Measurements from ENCODE around the gene SH3GLB1. TPM values are rescaled to one million over a fixed set of nuclear protein-coding genes. Genes with fewer than 3 reads are reported as not detected.
"Not testable (repeated sequence)": the region's sequence is repeated elsewhere in the genome, so short reads cannot be mapped to it uniquely, and the experiment has no call there.

Gene SH3GLB1
- 56.1 TPM for total RNA-seq (ENCODE audit: insufficient read depth, low replicate concordance)

DNA sequence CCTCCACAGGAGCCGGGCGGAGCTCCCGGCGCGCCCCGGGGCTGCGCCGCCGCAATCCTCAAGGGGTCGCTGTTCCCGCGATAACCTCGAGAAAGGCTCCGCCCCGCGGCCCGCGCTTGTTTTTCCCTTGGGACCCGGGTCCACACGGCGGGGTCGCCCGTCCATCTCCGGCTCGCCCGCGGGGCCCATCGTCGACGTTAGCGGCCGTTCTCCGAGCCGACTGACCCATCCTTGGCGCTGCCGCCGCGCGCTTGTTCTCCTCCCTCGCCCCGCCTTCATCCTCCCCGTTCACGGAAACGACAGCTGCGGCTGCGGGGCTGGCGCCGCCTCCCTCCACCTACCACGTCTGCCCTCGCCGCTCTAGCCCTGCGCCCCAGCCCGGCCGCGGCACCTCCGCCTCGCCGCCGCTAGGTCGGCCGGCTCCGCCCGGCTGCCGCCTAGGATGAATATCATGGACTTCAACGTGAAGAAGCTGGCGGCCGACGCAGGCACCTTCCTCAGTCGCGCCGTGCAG is at the start of gene SH3GLB1:
SH3GLB1 (plus strand) TSS at position 119 of the 514 bp plus-strand sequence; CDS start at position 443, 324 bp downstream.
- peak; percentile 93 for DNase-seq (ENCODE audit: low spot score)

DNA sequence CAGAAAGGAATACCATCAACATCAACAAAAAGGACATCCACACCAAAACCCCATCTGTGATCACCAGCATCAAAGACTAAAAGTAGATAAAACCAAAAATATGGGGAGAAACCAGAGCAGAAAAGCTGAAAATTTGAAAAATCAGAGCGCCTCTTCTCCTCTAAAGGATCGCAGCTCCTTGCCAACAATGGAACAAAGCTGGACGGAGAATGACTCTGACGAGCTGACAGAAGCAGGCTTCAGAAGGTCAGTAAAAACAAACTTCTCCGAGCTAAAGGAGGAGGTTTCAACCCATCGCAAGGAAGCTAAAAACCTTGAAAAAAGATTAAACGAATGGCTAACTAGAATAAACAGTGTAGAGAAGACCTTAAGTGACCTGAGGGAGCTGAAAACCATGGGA is 46.0 kb upstream of the SH3GLB1 start:
- not testable (repeated sequence) for DNase-seq (ENCODE audit: low spot score)

- no peak for DNase-seq (ENCODE audit: low spot score)
Observed at GRCh38 chr1:86666368-86666767, 38.0 kb upstream of the SH3GLB1 start.

DNA sequence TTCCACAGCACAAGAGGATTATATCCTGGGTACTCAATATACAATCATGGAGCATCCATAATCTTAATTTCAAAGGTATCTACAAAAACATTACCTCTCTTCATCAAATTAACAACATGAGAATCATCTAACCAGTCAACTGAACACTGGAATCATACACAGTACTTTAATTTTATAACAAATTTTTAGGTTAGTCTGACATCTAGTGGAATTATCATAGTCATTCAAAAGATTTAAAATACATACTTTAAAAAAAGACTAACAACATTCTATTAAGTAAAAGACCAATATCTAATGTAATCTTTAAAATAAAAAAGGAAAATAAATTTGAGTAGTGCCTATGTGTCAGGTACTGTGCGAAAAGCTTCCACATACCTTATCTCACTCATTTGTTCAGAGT is 16.8 kb upstream of the SH3GLB1 start:
- peak; percentile 29 for DNase-seq (ENCODE audit: low spot score)

DNA sequence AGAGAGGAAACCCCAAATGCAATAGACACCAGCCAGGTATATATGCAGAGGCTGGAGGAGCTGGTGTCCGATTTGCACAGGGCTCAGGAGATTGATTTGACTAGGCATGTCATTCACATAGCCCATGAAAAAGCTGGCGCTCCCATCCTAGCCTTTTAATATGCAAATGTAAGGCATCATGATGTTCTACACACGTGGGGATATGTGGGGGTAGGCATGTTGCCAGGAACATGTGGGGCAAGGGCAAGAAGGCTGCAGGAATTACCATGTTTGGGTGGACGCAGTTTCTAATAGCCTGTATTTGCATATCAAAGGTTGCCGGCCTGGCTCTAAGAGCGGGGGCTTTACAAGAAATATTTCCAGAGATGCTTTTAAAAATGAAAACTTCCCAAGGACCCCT is 11.7 kb upstream of the SH3GLB1 start:
- DNase-seq (ENCODE audit: low spot score): no peak

DNA sequence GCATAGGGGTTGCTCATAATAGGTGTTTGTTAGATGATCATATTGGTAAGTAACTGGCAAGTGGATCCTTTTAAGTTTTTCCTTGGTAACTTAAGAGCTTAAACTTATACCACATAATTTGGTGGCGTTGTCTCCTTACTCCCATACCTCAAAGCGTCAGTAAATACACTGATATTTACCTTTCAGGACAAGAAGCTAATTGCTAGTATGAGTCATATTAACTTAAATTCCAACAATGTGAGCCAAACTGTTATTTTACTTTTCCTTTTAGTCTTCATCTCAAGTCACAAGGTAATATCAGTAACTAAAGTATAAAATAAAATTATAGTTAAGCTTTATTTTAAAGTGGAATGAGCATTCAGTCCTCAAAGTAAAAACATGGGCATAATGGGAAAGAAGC is 9.0 kb upstream of the SH3GLB1 start:
- DNase-seq (ENCODE audit: low spot score): no peak

GRCh38 chr1:86696522-86696921 is 7.9 kb upstream of the SH3GLB1 start:
- DNase-seq (ENCODE audit: low spot score): peak; percentile 17

DNA sequence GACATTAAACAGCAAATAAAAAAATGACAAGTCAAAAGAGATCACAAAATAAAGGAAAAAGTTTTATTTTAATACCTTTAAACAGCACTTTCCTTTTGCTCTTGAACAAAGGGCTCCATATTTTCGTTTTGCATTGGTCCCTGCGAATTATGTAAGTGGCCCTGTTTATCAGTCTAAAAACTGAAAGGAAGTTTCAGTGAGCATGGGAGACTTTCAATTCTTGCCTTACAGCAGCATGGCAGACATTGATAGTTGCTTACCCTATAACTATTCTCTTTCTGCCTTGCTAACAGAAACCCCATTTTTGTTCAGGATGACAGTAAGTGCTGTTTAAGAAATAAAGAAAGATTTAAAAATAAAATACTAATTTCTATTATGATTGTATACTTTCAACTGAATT is 5.2 kb upstream of the SH3GLB1 start:
- DNase-seq (ENCODE audit: low spot score): no peak

- no peak for DNase-seq (ENCODE audit: low spot score)
Observed at GRCh38 chr1:86701731-86702130, 2.6 kb upstream of the SH3GLB1 start.

DNA sequence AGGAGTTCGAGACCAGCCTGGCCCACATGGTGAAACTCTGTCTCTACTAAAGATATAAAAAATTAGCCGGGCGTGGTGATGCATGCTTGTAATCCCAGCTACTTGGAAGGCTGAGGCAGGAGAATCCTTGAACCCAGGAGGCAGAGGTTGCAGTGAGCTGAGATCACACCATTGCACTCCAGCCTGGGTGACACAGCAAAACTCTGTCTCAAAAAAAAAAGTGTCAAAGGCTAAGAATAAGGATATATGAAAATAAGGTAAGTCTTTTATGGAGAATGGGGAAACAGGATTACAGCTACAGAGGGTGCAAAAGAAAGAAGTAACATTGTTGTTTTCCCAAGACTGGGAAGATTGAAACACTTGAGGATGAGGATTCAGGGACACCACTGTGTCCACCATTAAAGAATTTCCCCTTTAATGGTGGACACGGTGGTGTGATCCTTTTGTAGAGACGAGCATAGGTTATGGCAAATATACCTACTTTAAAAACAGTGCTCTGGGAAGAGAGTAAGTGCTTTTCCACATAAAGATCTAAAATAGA is 1.4 kb upstream of the SH3GLB1 start:
- not testable (repeated sequence) for DNase-seq (ENCODE audit: low spot score)

- no peak for DNase-seq (ENCODE audit: low spot score)
Observed at GRCh38 chr1:86703696-86704457, 499 bp upstream of the SH3GLB1 start.

DNA sequence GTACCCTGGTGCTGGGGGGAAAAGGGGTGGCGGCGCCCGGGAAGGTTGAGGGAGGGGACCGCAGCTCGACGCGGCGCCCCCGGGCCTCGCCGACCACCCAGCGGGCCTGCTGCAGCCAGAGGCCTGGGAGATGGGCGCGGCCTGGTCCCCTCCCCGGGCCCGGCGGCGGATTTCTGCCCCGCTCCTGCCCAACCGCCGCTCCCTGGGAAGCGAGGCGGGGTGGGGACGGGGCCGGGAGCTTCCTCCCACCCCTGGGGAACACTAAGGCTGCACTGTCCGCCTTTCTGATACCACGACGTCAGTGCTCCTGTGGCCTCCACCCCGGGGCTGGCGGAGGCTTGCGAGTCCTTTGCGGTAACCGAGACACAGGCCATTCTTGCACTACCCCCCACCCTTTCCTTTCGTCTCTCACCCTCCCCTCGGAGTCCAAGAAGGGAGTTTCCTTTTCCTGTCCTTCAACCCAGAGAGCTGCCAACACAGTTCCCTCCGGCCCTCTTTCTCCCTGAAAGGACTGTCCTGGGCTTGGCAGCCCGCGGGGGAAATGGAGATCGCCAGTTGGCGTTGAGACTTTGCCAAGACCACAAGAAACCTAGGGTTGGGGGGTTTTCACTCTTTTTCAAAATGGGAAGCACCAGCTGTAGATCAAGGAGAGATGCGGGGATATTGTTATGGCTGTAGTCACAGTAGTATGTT is 742 bp downstream of the SH3GLB1 start:
- peak; percentile 81 for DNase-seq (ENCODE audit: low spot score)

DNA sequence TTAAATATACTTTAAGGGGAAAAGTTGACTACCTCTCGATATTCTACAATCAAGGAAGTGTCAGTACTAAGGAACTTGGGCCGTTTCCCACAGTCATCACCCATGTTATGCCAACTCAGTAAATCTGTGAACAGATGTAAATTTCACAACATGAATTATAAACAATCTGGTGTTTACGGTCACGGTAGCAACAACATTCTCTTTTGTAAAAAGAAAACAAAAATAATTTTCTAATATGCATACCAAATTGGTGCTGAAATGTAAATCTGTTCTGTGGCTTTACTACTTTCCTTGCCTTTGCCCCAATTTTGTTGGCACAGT is 1.2 kb downstream of the SH3GLB1 start:
- no peak for DNase-seq (ENCODE audit: low spot score)

GRCh38 chr1:86706018-86706635 is 1.8 kb downstream of the SH3GLB1 start:
- peak; percentile 13 for DNase-seq (ENCODE audit: low spot score)

- DNase-seq (ENCODE audit: low spot score): no peak
Observed at GRCh38 chr1:86708920-86709319, 4.5 kb downstream of the SH3GLB1 start.

DNA sequence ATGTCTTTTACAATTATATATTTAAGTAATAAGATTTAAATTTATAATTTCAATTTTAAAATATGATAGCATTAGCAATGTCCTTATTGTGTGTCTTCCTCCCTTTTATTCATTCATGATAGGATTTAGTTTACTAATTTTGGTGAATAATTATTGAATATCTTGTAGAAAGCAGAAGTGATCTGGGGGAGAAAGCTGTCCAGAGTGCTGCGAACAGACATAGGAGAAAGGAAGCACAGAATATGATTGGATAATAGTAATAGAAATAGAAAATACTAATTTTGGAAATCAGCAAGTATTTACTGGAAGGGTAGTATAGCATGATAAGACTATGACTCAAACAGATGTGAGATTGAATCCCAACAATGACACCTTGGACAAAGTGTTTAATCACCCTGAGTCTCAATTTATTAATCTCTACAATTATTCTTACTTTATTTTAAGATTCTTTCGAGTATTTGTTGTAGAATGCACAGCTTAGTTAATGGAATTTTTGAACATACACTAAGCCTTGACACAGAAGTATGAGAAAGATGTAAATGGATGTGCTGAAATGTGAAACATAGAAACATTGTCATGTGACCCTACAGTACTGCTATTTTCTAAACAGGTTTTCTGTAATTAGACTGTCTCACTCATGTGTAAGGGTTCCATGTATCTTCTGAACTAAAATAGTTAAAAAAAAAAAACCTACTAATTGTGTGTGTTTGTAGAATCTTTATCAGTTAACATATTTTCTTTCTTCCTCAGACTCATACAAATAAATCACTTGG is 7.9 kb downstream of the SH3GLB1 start:
- no peak for DNase-seq (ENCODE audit: low spot score)

DNA sequence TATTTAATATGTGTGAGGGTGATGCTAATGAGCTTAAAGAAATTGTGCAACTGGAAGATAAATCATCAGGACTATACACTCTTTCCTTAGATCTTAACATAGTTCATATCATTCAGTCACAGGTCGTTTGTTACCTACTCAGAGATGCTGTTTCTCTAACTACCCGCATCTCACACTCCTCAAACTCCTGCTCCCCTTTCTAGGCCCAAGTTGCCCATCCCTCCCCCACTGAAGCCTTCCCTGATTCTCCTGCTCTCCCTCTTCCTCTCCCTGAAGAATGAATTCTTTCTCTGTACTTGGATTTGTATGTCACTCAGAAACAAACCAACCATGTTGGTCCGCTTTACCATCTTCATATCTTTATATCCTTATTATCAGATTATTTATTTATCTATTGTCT is 9.1 kb downstream of the SH3GLB1 start:
- no peak for DNase-seq (ENCODE audit: low spot score)

GRCh38 chr1:86714159-86714558 is 9.8 kb downstream of the SH3GLB1 start:
- peak; percentile 37 for DNase-seq (ENCODE audit: low spot score)

GRCh38 chr1:86714561-86715244 is 10.3 kb downstream of the SH3GLB1 start:
- DNase-seq (ENCODE audit: low spot score): no peak

- peak; percentile 69 for DNase-seq (ENCODE audit: low spot score)
Observed at GRCh38 chr1:86718786-86719185, 14.4 kb downstream of the SH3GLB1 start.

- DNase-seq (ENCODE audit: low spot score): no peak
Observed at GRCh38 chr1:86731416-86731815, 27.0 kb downstream of the SH3GLB1 start.

Measured in umbilical cord (tissue), 2 donors.